Measurements from ENCODE around the gene JAG1. TPM values are rescaled to one million over a fixed set of nuclear protein-coding genes. Genes with fewer than 3 reads are reported as not detected.

Gene JAG1
- total RNA-seq, 1 donor = 60.1 TPM

GRCh38 chr20:10653599-10654249, 20.1 kb downstream of the JAG1 start:
- TF ChIP-seq CTCF (IDR thresholded peaks at IDR 0.05; ENCODE audit: extremely low read depth, low read depth, low read length) = no peak

GRCh38 chr20:10652660-10653261, 21.0 kb downstream of the JAG1 start:
- no peak for TF ChIP-seq CTCF (IDR thresholded peaks at IDR 0.05; ENCODE audit: extremely low read depth, low read depth, low read length)
- Histone ChIP-seq H3K4me2 (ENCODE audit: insufficient read depth, low read length) (peak overlapping the region; percentile 74), H3K27ac (ENCODE audit: low read depth, low read length) (peak overlapping the region; percentile 98), H3K4me3 (ENCODE audit: insufficient read depth, low read length) (peak overlapping the region; percentile 53), H3K4me1 (ENCODE audit: insufficient read depth, low read length) (peaks cover 61% of the 10 kb centered on the region), H3K9me3 (ENCODE audit: low read depth, low read length) (no peaks in the 10 kb centered on the region), H3K79me2 (ENCODE audit: insufficient read depth, low read length) (peaks cover 26% of the 10 kb centered on the region), H3K36me3 (ENCODE audit: insufficient read depth, low read length) (peaks cover 56% of the 10 kb centered on the region), H3K27me3 (ENCODE audit: insufficient read depth, low read length) (no peaks in the 10 kb centered on the region), H2AFZ (ENCODE audit: low read length) (no peak overlapping the region), H4K20me1 (ENCODE audit: insufficient read depth, low read length) (no peaks in the 10 kb centered on the region)
- DNase-seq (ENCODE audit: insufficient read length, low spot score, missing footprints) = no peak

More at GRCh38 chr20:10653599-10654249, 20.1 kb downstream of the JAG1 start:
- H3K4me3 ChIP-seq (ENCODE audit: insufficient read depth, low read length) = peak overlapping the region; percentile 53
- no peaks in the 10 kb centered on the region for H3K9me3 ChIP-seq (ENCODE audit: low read depth, low read length)
- peaks cover 57% of the 10 kb centered on the region for H3K36me3 ChIP-seq (ENCODE audit: insufficient read depth, low read length)
- H3K4me2 ChIP-seq (ENCODE audit: insufficient read depth, low read length) = peak overlapping the region; percentile 74
- H3K27ac ChIP-seq (ENCODE audit: low read depth, low read length) = peak overlapping the region; percentile 98
- no peak for DNase-seq (ENCODE audit: insufficient read length, low spot score, missing footprints)
- H2AFZ ChIP-seq (ENCODE audit: low read length) = no peak overlapping the region
- no peaks in the 10 kb centered on the region for H4K20me1 ChIP-seq (ENCODE audit: insufficient read depth, low read length)
- H3K4me1 ChIP-seq (ENCODE audit: insufficient read depth, low read length) = peaks cover 52% of the 10 kb centered on the region
- H3K27me3 ChIP-seq (ENCODE audit: insufficient read depth, low read length) = no peaks in the 10 kb centered on the region
- peaks cover 32% of the 10 kb centered on the region for H3K79me2 ChIP-seq (ENCODE audit: insufficient read depth, low read length)

- Histone ChIP-seq H3K36me3 (ENCODE audit: insufficient read depth, low read length) (peaks cover 56% of the 10 kb centered on the region), H3K27ac (ENCODE audit: low read depth, low read length) (peak overlapping the region; percentile 98), H3K9me3 (ENCODE audit: low read depth, low read length) (no peaks in the 10 kb centered on the region), H3K79me2 (ENCODE audit: insufficient read depth, low read length) (peaks cover 27% of the 10 kb centered on the region), H3K4me3 (ENCODE audit: insufficient read depth, low read length) (no peak overlapping the region), H3K4me1 (ENCODE audit: insufficient read depth, low read length) (peaks cover 61% of the 10 kb centered on the region), H2AFZ (ENCODE audit: low read length) (no peak overlapping the region), H3K4me2 (ENCODE audit: insufficient read depth, low read length) (no peak overlapping the region), H4K20me1 (ENCODE audit: insufficient read depth, low read length) (no peaks in the 10 kb centered on the region), H3K27me3 (ENCODE audit: insufficient read depth, low read length) (no peaks in the 10 kb centered on the region)
- no peak for DNase-seq (ENCODE audit: insufficient read length, low spot score, missing footprints)
- no peak for TF ChIP-seq CTCF (IDR thresholded peaks at IDR 0.05; ENCODE audit: extremely low read depth, low read depth, low read length)
Observed at GRCh38 chr20:10652185-10652584, 21.6 kb downstream of the JAG1 start.

- Histone ChIP-seq H3K4me1 (ENCODE audit: insufficient read depth, low read length) (peaks cover 61% of the 10 kb centered on the region), H3K9me3 (ENCODE audit: low read depth, low read length) (no peaks in the 10 kb centered on the region), H4K20me1 (ENCODE audit: insufficient read depth, low read length) (no peaks in the 10 kb centered on the region), H3K79me2 (ENCODE audit: insufficient read depth, low read length) (peaks cover 25% of the 10 kb centered on the region), H3K4me3 (ENCODE audit: insufficient read depth, low read length) (no peak overlapping the region), H3K27ac (ENCODE audit: low read depth, low read length) (peak overlapping the region; percentile 40), H2AFZ (ENCODE audit: low read length) (no peak overlapping the region), H3K4me2 (ENCODE audit: insufficient read depth, low read length) (no peak overlapping the region), H3K27me3 (ENCODE audit: insufficient read depth, low read length) (no peaks in the 10 kb centered on the region), H3K36me3 (ENCODE audit: insufficient read depth, low read length) (peaks cover 59% of the 10 kb centered on the region)
- no peak for TF ChIP-seq CTCF (IDR thresholded peaks at IDR 0.05; ENCODE audit: extremely low read depth, low read depth, low read length)
- no peak for DNase-seq (ENCODE audit: insufficient read length, low spot score, missing footprints)
Observed at GRCh38 chr20:10651227-10651990, 22.4 kb downstream of the JAG1 start.

Measured in osteoblast (primary cell).